Neural cell (in vitro differentiated cells): ENCODE measurements around the gene MTX3. TPM values are rescaled to one million over a fixed set of nuclear protein-coding genes. Genes with fewer than 3 reads are reported as not detected.
A peak's percentile ranks its signal among the peaks of the same experiment; 100 is the strongest.

Experiments used
- H2AFZ ChIP-seq: fragments of 200-600, 300-800 bp; sonication (generic), shearing (Covaris generic); 2 replicates; pipeline ENCODE4 v1.6.0; 2014; ENCODE audit warnings: low read depth, mild to moderate bottlenecking, antibody characterized with exemption, low read length, moderate library complexity
- H3F3A ChIP-seq: fragments of 200-600 bp; shearing (Covaris generic); 2 replicates; pipeline ENCODE4 v1.6.1; 2016; ENCODE audit warnings: mild to moderate bottlenecking, moderate library complexity, mixed read lengths, antibody characterized with exemption, low read length; ENCODE audit not compliant: insufficient read depth, poor library complexity, severe bottlenecking
- H3K27ac ChIP-seq: fragments of 200-600, 300-800 bp; sonication (generic), shearing (Covaris generic); 2 replicates; pipeline ENCODE4 v1.5.1; 2014; ENCODE audit warnings: mild to moderate bottlenecking, low read length, moderate library complexity
- H3K27me3 ChIP-seq: fragments of 300-800, 200-600 bp; sonication (generic), shearing (Covaris generic); 2 replicates; pipeline ENCODE4 v1.6.0; 2014; ENCODE audit warnings: mild to moderate bottlenecking, low read depth, low read length, moderate library complexity; ENCODE audit not compliant: insufficient read depth
- H3K36me3 ChIP-seq: fragments of 300-800, 200-600 bp; sonication (generic), shearing (Covaris generic); 2 replicates; pipeline ENCODE4 v1.5.1; 2014; ENCODE audit warnings: mild to moderate bottlenecking, antibody characterized with exemption, low read length, moderate library complexity; ENCODE audit not compliant: insufficient read depth
- H3K4me2 ChIP-seq: fragments of 300-800, 200-600 bp; sonication (generic), shearing (Covaris generic); 2 replicates; pipeline ENCODE4 v1.6.0; 2014; ENCODE audit warnings: mild to moderate bottlenecking, low read length
- H3K4me3 ChIP-seq: fragments of 300-800, 200-600 bp; sonication (generic), shearing (Covaris generic); 2 replicates; pipeline ENCODE4 v1.5.1; 2014; ENCODE audit warnings: mild to moderate bottlenecking, low read length, moderate library complexity
- H3K79me2 ChIP-seq: fragments of 200-600 bp; shearing (Covaris generic); replicated peaks from 2 replicates; pipeline ENCODE4 v1.6.0; 2014; ENCODE audit warnings: mild to moderate bottlenecking, low read length, moderate library complexity; ENCODE audit not compliant: insufficient read depth
- H3K9ac ChIP-seq: fragments of 300-800, 200-600 bp; sonication (generic), shearing (Covaris generic); 2 replicates; pipeline ENCODE4 v1.6.1; 2016; ENCODE audit warnings: mild to moderate bottlenecking, low read length, mixed read lengths
- H3K9me2 ChIP-seq: fragments of 200-600 bp; shearing (Covaris generic); 2 replicates; pipeline ENCODE4 v1.6.1; 2016; ENCODE audit warnings: mild to moderate bottlenecking, low read length, mixed read lengths; ENCODE audit not compliant: insufficient read depth
- H3K9me3 ChIP-seq: fragments of 200-600, 300-800 bp; sonication (generic), shearing (Covaris generic); 2 replicates; pipeline ENCODE4 v1.6.1; 2016; ENCODE audit warnings: mild to moderate bottlenecking, mixed run types, low read length, moderate library complexity, mixed read lengths
- H4K20me1 ChIP-seq: fragments of 200-600 bp; shearing (Covaris generic); 2 replicates; pipeline ENCODE4 v1.6.1; 2016; ENCODE audit warnings: mild to moderate bottlenecking, mixed run types; ENCODE audit not compliant: insufficient read depth
- CTCF ChIP-seq: fragments of 450-650 bp; IDR thresholded peaks from 2 replicates; pipeline ENCODE4 v1.5.1; 2014; ENCODE audit warnings: antibody characterized with exemption, mild to moderate bottlenecking, moderate library complexity; ENCODE audit not compliant: poor library complexity, severe bottlenecking
- EP300 ChIP-seq: fragments of 450-650 bp; conservative IDR thresholded peaks from 2 replicates; pipeline ENCODE4 v1.6.1; 2014; ENCODE audit warnings: antibody characterized with exemption, mild to moderate bottlenecking, moderate library complexity; ENCODE audit not compliant: poor library complexity, severe bottlenecking
- MXI1 ChIP-seq: fragments of 450-650 bp; conservative IDR thresholded peaks from 2 replicates; pipeline ENCODE4 v1.6.1; 2014; ENCODE audit warnings: antibody characterized with exemption, mild to moderate bottlenecking; ENCODE audit not compliant: poor library complexity, severe bottlenecking
- POLR2AphosphoS5 ChIP-seq: IDR thresholded peaks from 2 replicates; pipeline ENCODE4 v1.6.1; 2012
- RAD21 ChIP-seq: fragments of 450-650 bp; conservative IDR thresholded peaks from 2 replicates; pipeline ENCODE4 v1.6.1; 2014; ENCODE audit warnings: antibody characterized with exemption, mild to moderate bottlenecking, moderate library complexity
- REST ChIP-seq: IDR thresholded peaks from 2 replicates; pipeline ENCODE4 v1.6.1; 2012; ENCODE audit warnings: borderline replicate concordance
- SMC3 ChIP-seq: fragments of 450-650 bp; conservative IDR thresholded peaks from 2 replicates; pipeline ENCODE4 v1.6.1; 2014; ENCODE audit warnings: antibody characterized with exemption, mild to moderate bottlenecking, moderate library complexity; ENCODE audit not compliant: poor library complexity
- TAF1 ChIP-seq: IDR thresholded peaks from 2 replicates; pipeline ENCODE4 v1.6.1; 2012; ENCODE audit warnings: low read depth
- polyA plus RNA-seq: library from polyadenylated mRNA; depleted of rRNA; stranded (reverse); fragments of >200 nt; gene quantifications from 2 replicates; pipeline ENCODE4 v1.2.3, GENCODE V29; 2014

Gene MTX3
- polyA plus RNA-seq, 1 donor from 2014 or later = 20.8 TPM

GRCh38 chr5:79990205-79990597, 861 bp downstream of the MTX3 start:
- Histone ChIP-seq H3K4me3 (peak overlapping the region; percentile 79), H3K9me2 (no peaks in the 10 kb centered on the region), H3K9me3 (no peaks in the 10 kb centered on the region), H4K20me1 (no peaks in the 10 kb centered on the region), H3K9ac (peak overlapping the region; percentile 71), H3K27me3 (no peaks in the 10 kb centered on the region), H3K27ac (no peak overlapping the region), H3K79me2 (peaks cover 18% of the 10 kb centered on the region), H3K36me3 (peaks cover 13% of the 10 kb centered on the region), H3F3A (no peaks in the 10 kb centered on the region), H3K4me2 (peak overlapping the region; percentile 83), H2AFZ (peak overlapping the region; percentile 95)
- TF ChIP-seq SMC3 (no peak), POLR2AphosphoS5 (no peak), REST (no peak), TAF1 (no peak), RAD21 (no peak), CTCF (no peak), MXI1 (no peak)

- no peaks in the 10 kb centered on the region for H4K20me1 ChIP-seq
- H3K27me3 ChIP-seq = no peaks in the 10 kb centered on the region
- H3F3A ChIP-seq = no peaks in the 10 kb centered on the region
- H3K9me3 ChIP-seq = no peaks in the 10 kb centered on the region
- TF ChIP-seq MXI1 = no peak
- no peak for TF ChIP-seq RAD21
- no peak for TF ChIP-seq REST
- no peak for TF ChIP-seq TAF1
- no peak for TF ChIP-seq EP300
- TF ChIP-seq CTCF = no peak
- no peak overlapping the region for H2AFZ ChIP-seq
- no peaks in the 10 kb centered on the region for H3K9me2 ChIP-seq
- H3K79me2 ChIP-seq = peaks cover 15% of the 10 kb centered on the region
- H3K4me2 ChIP-seq = no peak overlapping the region
- no peak overlapping the region for H3K9ac ChIP-seq
- peaks cover 14% of the 10 kb centered on the region for H3K36me3 ChIP-seq
- no peak overlapping the region for H3K4me3 ChIP-seq
- H3K27ac ChIP-seq = no peak overlapping the region
Measured at GRCh38 chr5:79986260-79986659, 4.8 kb downstream of the MTX3 start.
